BLaER1 (cell line): ENCODE data around the gene DAB2.
"Not testable (repeated sequence)": the region's sequence is repeated elsewhere in the genome, so short reads cannot be mapped to it uniquely, and the experiment has no call there.

Experiments used
- H3K27ac ChIP-seq: shearing (Covaris generic); formaldehyde crosslinking; 2 replicates; pipeline ENCODE4 v1.8.1; 2022
- H3K27me3 ChIP-seq: shearing (Covaris generic); formaldehyde crosslinking; 2 replicates; pipeline ENCODE4 v1.8.1; 2022
- H3K36me3 ChIP-seq: shearing (Covaris generic); formaldehyde crosslinking; 2 replicates; pipeline ENCODE4 v1.8.1; 2022
- H3K4me1 ChIP-seq: shearing (Covaris generic); formaldehyde crosslinking; 2 replicates; pipeline ENCODE4 v1.8.1; 2022
- H3K4me2 ChIP-seq: shearing (Covaris generic); formaldehyde crosslinking; 2 replicates; pipeline ENCODE4 v1.8.1; 2022
- H3K4me3 ChIP-seq: shearing (Covaris generic); formaldehyde crosslinking; 2 replicates; pipeline ENCODE4 v1.8.1; 2022
- H3K9ac ChIP-seq: shearing (Covaris generic); formaldehyde crosslinking; 2 replicates; pipeline ENCODE4 v1.8.1; 2022
- H3K9me3 ChIP-seq: shearing (Covaris generic); formaldehyde crosslinking; 2 replicates; pipeline ENCODE4 v1.8.1; 2022
- H4K20me1 ChIP-seq: shearing (Covaris generic); formaldehyde crosslinking; 2 replicates; pipeline ENCODE4 v1.8.1; 2022
- Cebpa-rat ChIP-seq: shearing (Covaris generic); IDR thresholded peaks from 2 replicates; pipeline ENCODE4 v1.8.1; 2022

DAB2 gene

GRCh38 chr5:39411985-39412384, 12.8 kb downstream of the DAB2 start:
- H3K36me3 ChIP-seq = no peaks in the 10 kb centered on the region
- H4K20me1 ChIP-seq = no peaks in the 10 kb centered on the region
- no peak overlapping the region for H3K4me3 ChIP-seq
- H3K27me3 ChIP-seq = no peaks in the 10 kb centered on the region
- H3K4me2 ChIP-seq = no peak overlapping the region
- H3K4me1 ChIP-seq = no peaks in the 10 kb centered on the region
- no peak overlapping the region for H3K9ac ChIP-seq
- no peak overlapping the region for H3K27ac ChIP-seq
- TF ChIP-seq Cebpa-rat = no peak
- no peaks in the 10 kb centered on the region for H3K9me3 ChIP-seq

- Histone ChIP-seq H4K20me1 (no peaks in the 10 kb centered on the region), H3K9ac (no peak overlapping the region), H3K36me3 (no peaks in the 10 kb centered on the region), H3K27ac (no peak overlapping the region), H3K4me1 (no peaks in the 10 kb centered on the region), H3K4me3 (no peak overlapping the region), H3K27me3 (no peaks in the 10 kb centered on the region), H3K9me3 (no peaks in the 10 kb centered on the region), H3K4me2 (no peak overlapping the region)
- no peak for TF ChIP-seq Cebpa-rat
Measured at GRCh38 chr5:39411061-39411460, 13.7 kb downstream of the DAB2 start.

DNA sequence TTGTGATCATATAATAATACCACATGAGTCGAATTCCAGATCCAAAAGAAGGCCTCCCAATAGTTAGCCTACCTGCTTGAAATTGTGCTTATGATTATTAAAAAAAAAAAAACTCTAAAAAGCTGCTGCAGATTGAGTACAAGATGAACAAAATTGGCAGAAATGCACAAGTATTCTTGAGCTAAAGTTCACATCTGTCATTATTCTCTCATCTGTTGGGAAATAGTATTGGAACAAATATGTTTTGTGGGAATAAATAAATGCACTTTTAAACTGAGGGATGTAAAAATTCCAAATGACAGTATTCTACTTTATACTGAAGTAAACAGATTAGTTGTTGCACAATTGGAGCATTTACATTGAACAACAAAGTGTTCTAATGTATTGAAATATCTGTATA, 15.7 kb downstream of the DAB2 start:
- no peak overlapping the region for H3K9ac ChIP-seq
- H3K27ac ChIP-seq = no peak overlapping the region
- H3K36me3 ChIP-seq = no peaks in the 10 kb centered on the region
- H3K9me3 ChIP-seq = no peaks in the 10 kb centered on the region
- no peaks in the 10 kb centered on the region for H3K27me3 ChIP-seq
- H3K4me2 ChIP-seq = no peak overlapping the region
- no peaks in the 10 kb centered on the region for H4K20me1 ChIP-seq
- TF ChIP-seq Cebpa-rat = no peak
- H3K4me3 ChIP-seq = no peak overlapping the region
- no peaks in the 10 kb centered on the region for H3K4me1 ChIP-seq

DNA sequence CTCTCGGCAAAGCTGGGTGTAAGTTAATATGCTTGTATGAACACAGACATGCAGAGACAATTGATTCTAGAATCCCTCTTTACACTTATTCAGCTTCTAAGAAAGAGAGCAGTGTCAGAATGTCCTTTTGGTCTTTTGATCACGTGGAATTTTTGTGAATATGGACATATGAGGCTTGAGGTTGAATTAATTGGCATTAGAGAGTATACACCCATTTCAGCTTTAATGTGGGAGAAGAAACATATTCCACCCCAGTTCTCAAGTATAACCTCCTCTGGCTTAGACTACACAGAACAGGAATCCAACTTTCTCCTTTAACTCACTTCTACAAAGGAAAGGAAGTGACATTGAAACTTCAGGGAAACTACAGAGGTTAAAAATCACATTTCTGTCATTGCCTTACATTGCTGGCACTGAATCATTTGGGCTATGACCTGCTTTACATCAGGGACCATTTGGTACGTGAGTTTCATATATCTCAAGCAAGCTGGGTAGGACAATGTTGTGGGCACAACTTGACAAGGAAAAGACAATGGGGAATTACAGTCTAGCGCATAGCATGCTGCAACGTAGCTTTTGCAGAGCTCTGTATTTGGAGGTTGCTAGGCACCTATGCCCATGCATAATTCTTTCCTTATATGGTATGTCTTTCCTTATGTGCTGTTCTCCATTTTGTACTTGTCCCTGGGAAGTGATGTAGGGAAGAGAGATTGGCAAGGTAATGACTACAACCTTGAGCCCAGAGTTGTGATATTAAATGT, 19.5 kb downstream of the DAB2 start:
- Histone ChIP-seq H3K4me1 (no peaks in the 10 kb centered on the region), H3K27me3 (no peaks in the 10 kb centered on the region), H3K9me3 (no peaks in the 10 kb centered on the region), H3K4me3 (no peak overlapping the region), H3K36me3 (no peaks in the 10 kb centered on the region), H3K27ac (no peak overlapping the region), H3K9ac (no peak overlapping the region), H3K4me2 (no peak overlapping the region), H4K20me1 (no peaks in the 10 kb centered on the region)
- TF ChIP-seq Cebpa-rat = no peak

GRCh38 chr5:39403761-39404160, 21.0 kb downstream of the DAB2 start:
- H3K36me3 ChIP-seq = not testable (repeated sequence)

DNA sequence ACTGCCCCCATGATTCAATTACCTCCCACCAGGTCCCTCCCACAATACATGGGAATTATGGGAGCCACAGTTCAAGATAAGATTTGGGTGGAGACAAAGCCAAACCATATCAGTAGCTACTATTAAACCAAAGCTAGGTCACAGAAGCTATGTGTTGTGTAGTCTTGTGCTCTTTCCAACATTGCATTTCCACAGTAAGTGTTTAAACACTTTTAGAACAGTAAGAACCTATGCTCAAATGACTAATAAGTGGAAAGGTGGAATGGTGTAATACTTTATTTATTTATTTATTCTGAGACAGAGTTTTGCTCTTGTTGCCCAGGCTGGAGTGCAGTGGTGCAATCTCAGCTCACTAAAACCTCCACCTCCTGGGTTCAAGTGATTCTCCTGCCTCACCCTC, 22.6 kb downstream of the DAB2 start:
- H3K27me3 ChIP-seq, H3K9me3 ChIP-seq, H4K20me1 ChIP-seq, H3K36me3 ChIP-seq, H3K4me2 ChIP-seq, H3K9ac ChIP-seq, H3K4me1 ChIP-seq, H3K4me3 ChIP-seq, H3K27ac ChIP-seq: not testable (repeated sequence)

More at GRCh38 chr5:39403761-39404160, 21.0 kb downstream of the DAB2 start:
- H3K4me1 ChIP-seq, H3K9me3 ChIP-seq, H3K27ac ChIP-seq, H3K27me3 ChIP-seq, H3K9ac ChIP-seq, H3K4me2 ChIP-seq, H3K4me3 ChIP-seq, H4K20me1 ChIP-seq: not testable (repeated sequence)

DNA sequence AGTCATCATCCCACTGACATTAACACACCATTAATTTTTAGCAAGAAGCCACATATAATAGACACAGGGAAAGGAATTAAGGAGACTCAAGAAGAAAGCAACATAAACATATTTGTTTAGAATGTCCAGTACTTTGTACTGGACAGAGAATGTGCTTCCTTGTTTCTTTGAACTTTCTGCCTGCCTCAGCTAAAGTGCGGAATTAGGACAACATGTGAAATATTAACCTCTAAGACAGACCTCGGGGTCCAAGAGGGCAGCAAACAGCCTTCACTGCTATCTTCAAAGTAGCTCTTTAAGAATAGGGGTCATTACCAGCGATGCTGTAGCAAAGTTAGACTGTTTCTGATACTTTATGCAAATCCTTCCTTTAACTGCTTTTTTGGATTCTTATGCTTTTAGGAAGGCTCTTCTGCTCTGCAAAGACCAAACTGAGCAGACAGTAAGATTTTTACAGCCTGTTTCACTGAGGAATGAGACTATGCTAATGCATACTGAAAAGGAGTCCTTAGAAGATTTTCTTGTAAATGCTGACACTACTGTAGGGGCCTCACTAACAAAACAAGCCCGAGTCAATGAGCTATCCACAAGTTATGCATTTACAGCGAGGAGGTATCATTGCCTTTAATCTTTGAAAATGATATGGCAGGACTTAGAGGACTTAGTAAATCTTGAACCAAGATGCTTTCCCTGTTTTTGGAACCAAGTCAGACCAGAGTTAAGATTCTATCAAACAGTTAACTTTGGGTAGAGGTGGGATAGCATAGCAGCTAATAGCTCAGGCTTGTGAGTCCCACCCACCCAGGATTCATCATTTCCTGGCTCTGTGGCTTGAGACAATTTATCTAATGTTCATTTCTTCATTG, 23.8 kb downstream of the DAB2 start:
- peaks cover 8% of the 10 kb centered on the region for H3K4me1 ChIP-seq
- H3K27ac ChIP-seq = no peak overlapping the region
- no peak overlapping the region for H3K4me3 ChIP-seq
- H3K9me3 ChIP-seq = no peaks in the 10 kb centered on the region
- H3K4me2 ChIP-seq = no peak overlapping the region
- H4K20me1 ChIP-seq = no peaks in the 10 kb centered on the region
- H3K27me3 ChIP-seq = no peaks in the 10 kb centered on the region
- no peak for TF ChIP-seq Cebpa-rat
- H3K9ac ChIP-seq = no peak overlapping the region
- no peaks in the 10 kb centered on the region for H3K36me3 ChIP-seq

GRCh38 chr5:39399135-39400036, 25.4 kb downstream of the DAB2 start:
- Histone ChIP-seq H4K20me1 (no peaks in the 10 kb centered on the region), H3K4me2 (peak overlapping the region; percentile 32; the same call in 1 of the 2 replicates), H3K9ac (no peak overlapping the region), H3K4me3 (no peak overlapping the region), H3K27me3 (no peaks in the 10 kb centered on the region), H3K36me3 (no peaks in the 10 kb centered on the region), H3K9me3 (no peaks in the 10 kb centered on the region), H3K27ac (no peak overlapping the region), H3K4me1 (peaks cover 8% of the 10 kb centered on the region)
- no peak for TF ChIP-seq Cebpa-rat

DNA sequence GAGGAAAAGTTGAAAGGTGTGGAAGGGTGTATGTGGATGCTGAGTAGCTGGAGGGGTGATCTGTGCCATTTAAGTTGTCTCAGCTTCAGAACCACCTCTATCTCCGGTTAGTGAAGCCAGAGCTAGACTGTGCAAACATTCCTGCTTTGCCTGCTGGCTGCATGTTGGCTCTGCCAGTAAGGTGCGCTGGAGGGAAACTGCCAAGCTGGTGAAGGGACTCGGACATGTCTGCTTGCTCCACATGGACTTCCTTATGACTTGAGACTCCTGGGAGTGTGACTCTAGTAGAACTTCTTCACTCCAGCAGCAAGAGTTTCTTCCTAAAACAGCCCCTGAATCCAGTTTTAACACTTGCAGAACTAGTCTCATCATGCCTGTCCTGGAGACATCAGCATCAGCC, 27.9 kb downstream of the DAB2 start:
- no peak for TF ChIP-seq Cebpa-rat
- Histone ChIP-seq H3K27ac (no peak overlapping the region), H3K4me2 (no peak overlapping the region), H3K4me3 (no peak overlapping the region), H3K9ac (no peak overlapping the region), H4K20me1 (no peaks in the 10 kb centered on the region), H3K9me3 (no peaks in the 10 kb centered on the region), H3K4me1 (peaks cover 8% of the 10 kb centered on the region), H3K27me3 (no peaks in the 10 kb centered on the region), H3K36me3 (peaks cover 5% of the 10 kb centered on the region; the same call in 1 of the 2 replicates)

DNA sequence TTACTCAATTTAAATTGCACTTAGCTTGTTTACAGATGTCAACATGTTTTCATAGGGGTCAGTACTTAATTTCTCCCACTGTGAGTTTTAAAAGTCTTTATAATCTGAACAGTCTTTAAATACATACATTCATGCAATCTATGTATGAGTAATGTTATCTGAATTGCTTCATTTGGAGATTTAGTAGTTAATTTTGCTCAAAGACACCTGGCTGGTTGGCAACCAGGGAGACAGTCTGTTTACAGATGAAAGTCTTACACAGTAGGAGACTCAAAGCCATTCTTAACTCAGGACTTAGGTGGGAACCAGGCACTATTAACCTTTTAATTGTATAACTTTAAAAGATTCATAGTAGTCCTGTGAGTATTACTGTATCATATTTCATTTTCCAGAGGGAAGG, 29.3 kb downstream of the DAB2 start:
- no peaks in the 10 kb centered on the region for H3K27me3 ChIP-seq
- H3K9ac ChIP-seq = no peak overlapping the region
- no peak overlapping the region for H3K4me3 ChIP-seq
- H3K36me3 ChIP-seq = peaks cover 15% of the 10 kb centered on the region; the same call in 1 of the 2 replicates
- no peak overlapping the region for H3K4me2 ChIP-seq
- no peaks in the 10 kb centered on the region for H4K20me1 ChIP-seq
- H3K9me3 ChIP-seq = no peaks in the 10 kb centered on the region
- H3K27ac ChIP-seq = no peak overlapping the region
- H3K4me1 ChIP-seq = peaks cover 8% of the 10 kb centered on the region
- TF ChIP-seq Cebpa-rat = no peak
